K562 (cell line): ENCODE results near the gene TMC2.
"Not testable (repeated sequence)": the region's sequence is repeated elsewhere in the genome, so short reads cannot be mapped to it uniquely, and the experiment has no call there.

Source experiments
- CBFB ChIP-seq: sonication (generic); formaldehyde crosslinking; IDR thresholded peaks from 2 replicates; pipeline ENCODE4 v1.4.0; 2020; ENCODE audit warnings: mild to moderate bottlenecking, missing genetic modification reagents
- RBBP5 ChIP-seq: fragments of 200-600 bp; sonication (generic); IDR thresholded peaks from 2 replicates; pipeline ENCODE4 v1.6.1; 2012; ENCODE audit warnings: borderline replicate concordance, mild to moderate bottlenecking, low read length, control low read depth, inconsistent platforms; ENCODE audit not compliant: insufficient read depth, poor library complexity, severe bottlenecking
- SP2 ChIP-seq: IDR thresholded peaks from 2 replicates; pipeline ENCODE4 v1.6.1; 2011; ENCODE audit warnings: mild to moderate bottlenecking, low read depth, low read length, moderate library complexity; ENCODE audit not compliant: poor library complexity, severe bottlenecking; ENCODE audit errors: extremely low read depth
- TAF15 ChIP-seq: fragments of 200-400 bp; formaldehyde crosslinking; IDR thresholded peaks from 2 replicates; pipeline ENCODE4 v1.6.1; 2017; ENCODE audit warnings: mild to moderate bottlenecking, low read depth, low read length, moderate library complexity
- TCF3 ChIP-seq: sonication (generic); formaldehyde crosslinking; IDR thresholded peaks from 2 replicates; pipeline ENCODE4 v1.4.0; 2020; ENCODE audit warnings: mild to moderate bottlenecking, missing genetic modification reagents

DNA sequence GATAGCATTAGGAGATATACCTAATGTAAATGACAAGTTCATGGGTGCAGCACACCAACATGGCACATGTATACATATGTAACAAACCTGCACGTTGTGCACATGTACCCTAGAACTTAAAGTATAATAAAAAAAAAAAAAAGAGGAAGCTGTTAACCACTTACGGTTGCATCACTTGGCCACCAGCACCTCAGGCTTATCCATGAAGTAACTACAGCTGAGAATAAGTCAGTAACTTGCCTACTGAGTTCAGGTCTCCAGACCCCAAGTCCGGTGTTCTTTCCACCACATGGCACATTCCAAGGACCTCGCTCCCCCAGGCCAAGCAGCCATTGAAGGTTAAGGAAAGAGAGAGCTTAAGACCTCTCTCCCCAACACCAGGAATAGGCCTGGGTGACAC, 148.4 kb downstream of the TMC2 start:
- TF ChIP-seq CBFB (CRISPR knock-in tag); TAF15; SP2; TCF3 (CRISPR knock-in tag); RBBP5: not testable (repeated sequence)
